Jurkat, Clone E6-1 (cell line): ENCODE measurements around the gene TPSB2.
"Not testable (repeated sequence)": the region's sequence is repeated elsewhere in the genome, so short reads cannot be mapped to it uniquely, and the experiment has no call there.

Experiments used
- DNase-seq: peaks from one replicate; pipeline ENCODE4 v3.0.0-alpha.2; 2011; ENCODE audit warnings: low read depth, low spot score
- H3K4me3 ChIP-seq: 2 replicates; pipeline ENCODE4 v1.5.1; 2011; ENCODE audit warnings: mild to moderate bottlenecking, low read length, control low read depth, moderate library complexity

Gene TPSB2

DNA sequence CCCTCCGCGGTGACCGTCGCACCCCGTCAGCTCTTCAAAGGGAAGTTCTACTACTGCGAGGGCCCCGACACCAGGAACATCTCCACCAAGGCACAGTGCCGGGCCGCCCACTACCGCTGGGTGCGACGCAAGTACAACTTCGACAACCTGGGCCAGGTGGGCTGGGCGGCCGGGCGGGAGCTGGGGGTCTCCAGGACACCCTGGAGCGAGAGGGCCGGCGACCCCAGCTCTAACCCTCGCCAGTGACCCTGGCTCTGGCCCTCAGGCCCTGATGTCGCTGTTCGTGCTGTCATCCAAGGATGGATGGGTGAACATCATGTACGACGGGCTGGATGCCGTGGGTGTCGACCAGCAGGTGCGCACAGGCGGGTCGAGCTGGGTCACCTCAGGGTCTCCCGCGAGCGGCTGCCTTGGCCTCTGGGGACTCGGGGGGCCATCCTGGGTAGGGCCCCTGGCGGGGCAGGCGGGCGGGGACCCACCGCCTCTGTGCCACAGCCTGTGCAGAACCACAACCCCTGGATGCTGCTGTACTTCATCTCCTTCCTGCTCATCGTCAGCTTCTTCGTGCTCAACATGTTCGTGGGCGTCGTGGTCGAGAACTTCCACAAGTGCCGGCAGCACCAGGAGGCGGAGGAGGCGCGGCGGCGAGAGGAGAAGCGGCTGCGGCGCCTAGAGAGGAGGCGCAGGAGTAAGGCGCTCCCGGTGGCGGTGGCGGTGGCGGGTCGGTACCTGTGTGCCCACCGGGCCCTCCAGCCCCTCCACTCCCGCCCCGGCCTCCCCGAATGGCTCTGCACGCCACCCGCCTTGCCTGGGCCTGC lies 18.3 kb downstream of the TPSB2 start:
- H3K4me3 ChIP-seq = no peak overlapping the region
- DNase-seq = no peak

DNA sequence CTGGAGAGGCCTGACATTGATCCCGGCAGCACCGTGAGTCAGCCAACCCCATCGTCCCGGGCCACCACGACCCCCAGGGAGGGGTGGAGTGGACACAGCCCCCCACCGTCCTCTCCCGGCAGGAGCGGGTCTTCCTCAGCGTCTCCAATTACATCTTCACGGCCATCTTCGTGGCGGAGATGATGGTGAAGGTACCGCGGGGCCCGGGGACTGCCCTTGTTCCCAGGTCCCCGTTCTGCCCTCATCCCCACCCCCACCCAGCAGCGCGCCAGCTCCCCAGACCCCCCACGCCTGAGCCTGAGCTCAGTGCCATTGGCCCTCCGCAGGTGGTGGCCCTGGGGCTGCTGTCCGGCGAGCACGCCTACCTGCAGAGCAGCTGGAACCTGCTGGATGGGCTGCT lies 19.5 kb downstream of the TPSB2 start:
- DNase-seq = no peak

DNA sequence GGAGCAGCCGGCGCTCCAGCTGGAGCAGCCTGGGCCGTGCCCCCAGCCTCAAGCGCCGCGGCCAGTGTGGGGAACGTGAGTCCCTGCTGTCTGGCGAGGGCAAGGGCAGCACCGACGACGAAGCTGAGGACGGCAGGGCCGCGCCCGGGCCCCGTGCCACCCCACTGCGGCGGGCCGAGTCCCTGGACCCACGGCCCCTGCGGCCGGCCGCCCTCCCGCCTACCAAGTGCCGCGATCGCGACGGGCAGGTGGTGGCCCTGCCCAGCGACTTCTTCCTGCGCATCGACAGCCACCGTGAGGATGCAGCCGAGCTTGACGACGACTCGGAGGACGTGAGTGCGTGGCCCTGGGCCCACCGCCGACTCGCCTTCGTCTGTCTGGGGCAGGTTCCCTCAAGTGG lies 20.9 kb downstream of the TPSB2 start:
- no peak overlapping the region for H3K4me3 ChIP-seq
- DNase-seq = no peak

More for the DNA sequence above, 19.5 kb downstream of the TPSB2 start:
- H3K4me3 ChIP-seq = no peak overlapping the region

- peak overlapping the region; percentile 52 for H3K4me3 ChIP-seq
- DNase-seq = peak; percentile 77
Measured at GRCh38 chr16:1208239-1208830, 21.6 kb downstream of the TPSB2 start.

DNA sequence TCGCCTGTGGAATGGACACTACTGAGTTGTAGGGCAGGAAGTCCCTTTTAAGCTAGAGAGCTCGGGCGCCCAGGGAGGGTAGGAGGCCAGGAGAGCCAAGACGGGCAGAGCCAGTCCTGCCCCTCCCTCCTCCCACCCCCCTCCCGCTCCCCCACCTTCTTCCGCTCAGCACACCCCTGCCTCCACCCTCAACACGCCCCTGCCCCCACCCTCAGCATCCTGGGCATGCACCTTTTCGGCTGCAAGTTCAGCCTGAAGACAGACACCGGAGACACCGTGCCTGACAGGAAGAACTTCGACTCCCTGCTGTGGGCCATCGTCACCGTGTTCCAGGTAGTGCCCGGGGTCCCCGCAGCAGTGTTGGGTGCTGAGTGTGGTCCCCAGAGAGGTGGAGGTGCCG lies 23.2 kb downstream of the TPSB2 start:
- peak overlapping the region; percentile 52 for H3K4me3 ChIP-seq
- peak; percentile 80 for DNase-seq

GRCh38 chr16:1206326-1206725 lies 23.7 kb downstream of the TPSB2 start:
- DNase-seq = no peak
- no peak overlapping the region for H3K4me3 ChIP-seq

GRCh38 chr16:1204933-1205332 lies 25.1 kb downstream of the TPSB2 start:
- no peak overlapping the region for H3K4me3 ChIP-seq
- DNase-seq = no peak

DNA sequence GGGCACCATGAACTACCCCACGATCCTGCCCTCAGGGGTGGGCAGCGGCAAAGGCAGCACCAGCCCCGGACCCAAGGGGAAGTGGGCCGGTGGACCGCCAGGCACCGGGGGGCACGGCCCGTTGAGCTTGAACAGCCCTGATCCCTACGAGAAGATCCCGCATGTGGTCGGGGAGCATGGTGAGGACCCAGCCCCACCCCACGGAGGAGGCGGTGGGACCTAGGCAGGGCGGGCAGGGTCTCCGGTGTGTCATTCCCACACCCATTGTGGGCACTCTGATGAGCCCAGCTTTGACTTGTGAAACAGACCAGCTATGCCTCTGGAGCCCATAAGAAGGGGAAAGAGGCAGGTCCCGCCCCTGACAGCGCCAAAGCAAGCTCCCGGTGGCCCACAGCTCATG lies 27.7 kb downstream of the TPSB2 start:
- DNase-seq = no peak
- no peak overlapping the region for H3K4me3 ChIP-seq

DNA sequence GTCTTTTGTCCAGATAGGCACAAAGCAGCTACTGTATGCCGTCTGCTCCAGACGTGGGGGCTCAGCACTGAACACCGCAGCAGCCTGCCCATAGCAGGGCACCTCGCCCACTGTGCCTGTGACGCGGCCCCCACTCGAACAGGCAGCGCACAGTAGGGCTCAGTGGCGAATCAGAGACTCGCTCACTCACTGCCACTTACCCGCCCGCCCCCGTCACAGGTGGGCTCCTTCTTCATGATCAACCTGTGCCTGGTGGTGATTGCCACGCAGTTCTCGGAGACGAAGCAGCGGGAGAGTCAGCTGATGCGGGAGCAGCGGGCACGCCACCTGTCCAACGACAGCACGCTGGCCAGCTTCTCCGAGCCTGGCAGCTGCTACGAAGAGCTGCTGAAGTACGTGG lies 28.5 kb downstream of the TPSB2 start:
- DNase-seq = no peak
- H3K4me3 ChIP-seq = no peak overlapping the region

GRCh38 chr16:1200014-1200627 lies 29.9 kb downstream of the TPSB2 start:
- H3K4me3 ChIP-seq = no peak overlapping the region
- no peak for DNase-seq

DNA sequence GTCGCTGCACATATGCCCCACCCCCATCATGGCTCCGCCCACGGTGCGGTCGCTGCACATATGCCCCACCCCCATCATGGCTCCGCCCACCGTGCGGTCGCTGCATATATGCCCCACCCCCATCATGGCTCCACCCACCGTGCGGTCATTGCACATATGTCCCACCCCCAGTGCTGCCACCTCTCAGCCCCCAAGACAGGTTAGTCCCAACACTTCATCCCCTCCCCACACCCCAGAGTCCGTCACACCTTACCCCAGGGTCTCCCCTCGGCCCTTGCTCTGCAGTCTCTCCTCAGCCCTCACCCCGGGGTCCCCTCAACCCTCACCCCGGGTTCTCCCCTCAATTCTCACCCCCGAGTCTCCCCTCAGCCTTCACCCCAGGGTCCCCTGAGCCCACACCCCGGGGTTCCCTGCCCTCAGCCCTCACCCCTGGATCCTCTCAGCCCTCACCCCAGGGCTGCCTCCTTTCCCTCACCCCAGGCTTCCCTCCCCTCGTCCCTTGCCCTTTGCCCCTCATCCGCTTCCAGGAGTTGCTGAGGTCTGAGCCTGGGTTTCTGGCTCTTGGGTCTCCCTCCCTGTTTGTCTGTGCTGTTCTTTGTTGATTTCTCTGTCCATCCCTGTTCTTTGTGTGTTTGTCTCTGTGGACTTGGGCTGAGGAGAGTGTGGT lies 30.5 kb downstream of the TPSB2 start:
- no peak overlapping the region for H3K4me3 ChIP-seq
- DNase-seq = no peak

GRCh38 chr16:1198671-1199346 lies 31.2 kb downstream of the TPSB2 start:
- not testable (repeated sequence) for H3K4me3 ChIP-seq, DNase-seq

- no peak overlapping the region for H3K4me3 ChIP-seq
- DNase-seq = no peak
Measured at GRCh38 chr16:1198194-1198593, 31.8 kb downstream of the TPSB2 start.

DNA sequence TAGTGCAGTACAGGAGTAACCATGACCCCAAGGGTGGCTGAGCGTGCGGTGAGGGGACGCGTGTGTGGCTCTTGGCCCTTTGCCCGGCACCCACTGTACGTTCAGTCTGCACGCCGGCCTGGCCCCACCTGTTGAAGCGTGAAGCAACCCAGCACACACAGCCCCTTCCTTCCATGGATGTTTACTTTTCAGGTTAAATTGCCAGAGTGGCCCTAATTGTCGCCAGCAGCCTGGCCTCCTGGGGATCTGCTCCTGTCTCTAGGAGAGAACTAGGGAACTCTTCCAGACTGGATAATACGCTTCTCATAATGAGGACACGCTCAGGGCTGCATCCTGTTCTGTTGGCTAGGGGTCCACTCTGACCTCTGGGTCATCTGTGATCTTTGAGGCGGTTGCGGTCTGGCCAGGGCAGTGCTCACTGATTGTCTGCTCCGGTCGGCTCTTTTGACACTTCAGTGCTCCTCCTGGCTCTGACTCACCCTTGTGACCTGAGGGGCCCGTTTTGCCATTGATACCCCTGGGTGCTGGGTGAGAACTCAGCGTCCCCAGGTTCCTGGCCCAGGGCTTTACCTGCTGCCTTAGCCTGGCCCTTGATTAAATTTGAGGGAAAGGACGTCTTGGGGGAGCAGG lies 32.6 kb downstream of the TPSB2 start:
- no peak overlapping the region for H3K4me3 ChIP-seq
- no peak for DNase-seq

GRCh38 chr16:1196494-1196893 lies 33.5 kb downstream of the TPSB2 start:
- DNase-seq = no peak
- H3K4me3 ChIP-seq = no peak overlapping the region

DNA sequence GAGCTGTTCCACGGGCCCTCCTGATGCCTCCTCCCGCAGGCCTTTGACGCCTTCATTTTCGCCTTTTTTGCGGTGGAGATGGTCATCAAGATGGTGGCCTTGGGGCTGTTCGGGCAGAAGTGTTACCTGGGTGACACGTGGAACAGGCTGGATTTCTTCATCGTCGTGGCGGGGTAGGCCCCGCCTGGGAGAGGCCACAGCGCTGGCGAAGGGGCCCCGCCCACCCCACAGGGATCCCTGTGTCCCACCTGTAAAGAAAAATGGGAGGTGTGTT lies 34.7 kb downstream of the TPSB2 start:
- no peak overlapping the region for H3K4me3 ChIP-seq
- no peak for DNase-seq

DNA sequence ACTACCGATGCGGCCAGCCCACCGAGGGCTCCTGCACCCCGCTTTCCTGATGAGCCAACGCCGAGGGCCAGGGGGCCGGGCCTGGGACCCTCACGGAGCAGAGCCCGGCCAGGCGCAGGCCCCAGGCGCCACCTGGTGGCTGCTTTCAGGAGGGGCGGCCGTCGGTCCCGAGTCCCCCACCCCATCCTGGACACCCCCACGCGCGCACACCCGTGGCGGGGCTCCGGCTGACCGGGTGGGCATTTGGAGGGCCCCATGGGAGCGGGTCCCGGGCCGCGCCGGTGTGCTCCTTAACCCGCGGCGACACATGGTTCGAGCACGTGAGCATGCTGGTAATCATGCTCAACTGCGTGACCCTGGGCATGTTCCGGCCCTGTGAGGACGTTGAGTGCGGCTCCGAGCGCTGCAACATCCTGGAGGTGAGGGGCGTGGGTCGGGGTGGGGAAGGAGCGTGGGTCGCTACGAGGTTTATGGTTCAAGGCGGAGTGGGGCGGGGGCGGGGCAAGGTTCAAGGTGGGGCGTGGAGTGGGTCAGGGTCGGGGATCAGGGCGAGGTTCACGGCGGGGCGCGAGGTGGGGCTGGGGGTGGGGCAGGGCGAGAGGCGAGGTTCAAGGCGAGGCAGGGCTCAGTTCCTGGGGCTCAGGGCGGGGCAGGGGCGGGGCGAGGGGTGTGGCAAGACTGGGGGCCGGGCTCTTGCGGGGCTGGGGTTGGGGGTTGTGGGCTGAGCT lies 35.2 kb downstream of the TPSB2 start:
- H3K4me3 ChIP-seq = no peak overlapping the region
- DNase-seq = no peak

GRCh38 chr16:1193825-1194581 lies 36.0 kb downstream of the TPSB2 start:
- DNase-seq = no peak
- H3K4me3 ChIP-seq = no peak overlapping the region
